ENCODE measurements around the gene PRRT1. TPM values are rescaled to one million over a fixed set of nuclear protein-coding genes. Genes with fewer than 3 reads are reported as not detected.

PRRT1 gene
- total and polyA plus RNA-seq, 4 donors: 0.53 to 2.0 (median 0.97) TPM

GRCh38 chr6:32168350-32168749 lies 16.6 kb upstream of the PRRT1 start:
- 87 to 89% methylated on average over 2 of the region's 2 CpGs for WGBS, 2 donors

GRCh38 chr6:32167761-32168262 lies 16.1 kb upstream of the PRRT1 start:
- H3K27ac ChIP-seq (ENCODE audit: low read depth in 1 of 2, low read length in 1 of 2): no peak overlapping the region

More at GRCh38 chr6:32168350-32168749, 16.6 kb upstream of the PRRT1 start:
- no peak for TF ChIP-seq CTCF (IDR thresholded peaks at IDR 0.05; ENCODE audit: control extremely low read depth, extremely low read depth)
- H3K4me1 ChIP-seq (ENCODE audit: control insufficient read depth in 5 of 5, insufficient read depth in 5 of 5, low read length in 5 of 5): peaks cover 0 to 7% (median 0%) of the 10 kb centered on the region in 5 donors
- no peak overlapping the region for H3K27ac ChIP-seq (ENCODE audit: low read depth in 1 of 2, low read length in 1 of 2)
- peaks cover 0 to 4% (median 0%) of the 10 kb centered on the region in 3 donors for H3K27me3 ChIP-seq (ENCODE audit: control insufficient read depth in 3 of 3, insufficient read depth in 3 of 3, low read length in 2 of 3)
- H3K4me3 ChIP-seq: no peak overlapping the region
- DNase-seq (no peak), ATAC-seq (ENCODE audit: insufficient read depth, low FRiP score) (no peak)
- no peak overlapping the region for H3K9ac ChIP-seq (ENCODE audit: insufficient read depth in 1 of 2, low read length in 2 of 2)
- no peaks in the 10 kb centered on the region for H3K9me3 ChIP-seq (ENCODE audit: control insufficient read depth in 4 of 4, insufficient read depth in 3 of 4, low read length in 3 of 4)
- H3K36me3 ChIP-seq (ENCODE audit: control insufficient read depth in 4 of 4, insufficient read depth in 4 of 4, low read length in 4 of 4): peaks cover 3 to 33% (median 21%) of the 10 kb centered on the region in 4 donors

GRCh38 chr6:32167154-32167760 lies 15.5 kb upstream of the PRRT1 start:
- peaks cover 0 to 4% (median 0%) of the 10 kb centered on the region in 3 donors for H3K27me3 ChIP-seq (ENCODE audit: control insufficient read depth in 3 of 3, insufficient read depth in 3 of 3, low read length in 2 of 3)
- TF ChIP-seq CTCF (IDR thresholded peaks at IDR 0.05; ENCODE audit: control extremely low read depth, extremely low read depth): no peak
- no peak for ATAC-seq (ENCODE audit: insufficient read depth, low FRiP score)
- 92 to 93% methylated on average over 32 of the region's 32 CpGs for WGBS, 2 donors
- no peak overlapping the region for H3K27ac ChIP-seq (ENCODE audit: low read depth in 1 of 2, low read length in 1 of 2)
- H3K9ac ChIP-seq (ENCODE audit: insufficient read depth in 1 of 2, low read length in 2 of 2): no peak overlapping the region
- H3K4me1 ChIP-seq (ENCODE audit: control insufficient read depth in 5 of 5, insufficient read depth in 5 of 5, low read length in 5 of 5): peaks cover 0 to 1% (median 0%) of the 10 kb centered on the region in 5 donors
- H3K9me3 ChIP-seq (ENCODE audit: control insufficient read depth in 4 of 4, insufficient read depth in 3 of 4, low read length in 3 of 4): no peaks in the 10 kb centered on the region
- no peak overlapping the region for H3K4me3 ChIP-seq
- H3K36me3 ChIP-seq (ENCODE audit: control insufficient read depth in 4 of 4, insufficient read depth in 4 of 4, low read length in 4 of 4): peaks cover 3 to 33% (median 21%) of the 10 kb centered on the region in 4 donors
- no peak for DNase-seq

More at GRCh38 chr6:32167761-32168262, 16.1 kb upstream of the PRRT1 start:
- DNase-seq (no peak), ATAC-seq (ENCODE audit: insufficient read depth, low FRiP score) (no peak)
- Histone ChIP-seq H3K9me3 (ENCODE audit: control insufficient read depth in 4 of 4, insufficient read depth in 3 of 4, low read length in 3 of 4) (no peaks in the 10 kb centered on the region), H3K4me1 (ENCODE audit: control insufficient read depth in 5 of 5, insufficient read depth in 5 of 5, low read length in 5 of 5) (peaks cover 0 to 1% (median 0%) of the 10 kb centered on the region in 5 donors), H3K9ac (ENCODE audit: insufficient read depth in 1 of 2, low read length in 2 of 2) (no peak overlapping the region), H3K4me3 (no peak overlapping the region), H3K36me3 (ENCODE audit: control insufficient read depth in 4 of 4, insufficient read depth in 4 of 4, low read length in 4 of 4) (peaks cover 3 to 33% (median 21%) of the 10 kb centered on the region in 4 donors), H3K27me3 (ENCODE audit: control insufficient read depth in 3 of 3, insufficient read depth in 3 of 3, low read length in 2 of 3) (peaks cover 0 to 4% (median 0%) of the 10 kb centered on the region in 3 donors)
- TF ChIP-seq CTCF (IDR thresholded peaks at IDR 0.05; ENCODE audit: control extremely low read depth, extremely low read depth): no peak
- 73 to 83% methylated on average over 6 of the region's 6 CpGs for WGBS, 2 donors

Measured in lung (tissue), 12 donors.